ENCODE data around the gene GPC3. TPM values are rescaled to one million over a fixed set of nuclear protein-coding genes. Genes with fewer than 3 reads are reported as not detected.

Gene GPC3
- total RNA-seq, 1 donor from 2014 or later: not detected

- DNase-seq: no peak
- H3K4me3 Mint-ChIP-seq: no peak overlapping the region
- TF ChIP-seq CTCF (IDR thresholded peaks at IDR 0.05): no peak
Observed at GRCh38 chrX:133555782-133556458, 429.5 kb downstream of the GPC3 start.

DNA sequence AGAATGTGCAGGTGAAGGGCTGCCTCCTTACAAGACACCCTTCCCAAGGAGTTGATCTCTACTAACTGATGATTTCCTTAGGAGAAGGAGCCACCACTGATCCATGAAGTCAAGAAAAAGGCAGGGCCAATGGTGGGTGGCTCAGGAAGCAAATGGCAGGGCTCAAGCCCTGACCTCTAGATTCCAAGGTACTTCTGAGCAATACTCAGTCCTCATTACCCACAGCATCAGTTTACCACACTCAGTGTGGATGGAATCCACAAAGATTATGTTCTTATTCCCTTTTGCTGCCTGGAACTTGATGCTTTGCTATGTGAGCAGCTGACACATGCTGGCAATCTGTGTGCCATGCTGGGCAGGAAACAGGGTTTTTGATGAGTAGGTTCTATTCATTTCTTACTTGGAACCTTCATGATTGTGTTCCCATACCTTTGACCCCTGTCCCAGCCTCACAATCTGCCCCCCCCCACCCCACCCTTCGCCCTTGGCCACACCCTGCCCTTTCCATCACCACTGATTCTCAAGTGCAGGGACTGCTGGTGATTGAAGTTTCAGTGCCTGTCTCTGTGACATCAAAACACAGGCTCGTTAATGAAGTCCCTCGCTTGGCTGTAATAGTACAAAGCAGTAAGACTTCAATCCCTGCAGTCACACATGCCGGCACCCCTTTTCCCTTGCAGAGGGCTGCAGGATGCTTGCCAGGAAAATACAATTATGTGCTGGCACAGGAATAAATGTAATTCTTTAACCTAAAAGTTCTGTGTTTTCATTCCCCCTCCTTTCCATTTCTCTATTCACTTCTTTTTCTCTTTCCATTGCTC is 434.5 kb downstream of the GPC3 start:
- H3K36me3 Mint-ChIP-seq (ENCODE audit: low read depth): no peaks in the 10 kb centered on the region
- no peak for TF ChIP-seq CTCF (IDR thresholded peaks at IDR 0.05)
- H3K27me3 Mint-ChIP-seq: no peaks in the 10 kb centered on the region
- H3K27ac Mint-ChIP-seq: no peak overlapping the region
- peaks cover 4% of the 10 kb centered on the region for H3K9me3 Mint-ChIP-seq
- ChIA-PET POLR2A (no interaction called here), CTCF (no interaction called here)
- DNase-seq: no peak
- intact Hi-C loops (cut with micrococcal nuclease): no loop called here
- H3K4me3 Mint-ChIP-seq: no peak overlapping the region
- ATAC-seq (ENCODE audit: low read depth): no peak
- no peaks in the 10 kb centered on the region for H3K4me1 Mint-ChIP-seq

More at GRCh38 chrX:133555782-133556458, 429.5 kb downstream of the GPC3 start:
- H3K36me3 Mint-ChIP-seq (ENCODE audit: low read depth): no peaks in the 10 kb centered on the region
- H3K9me3 Mint-ChIP-seq: peaks cover 2% of the 10 kb centered on the region
- intact Hi-C loops (cut with micrococcal nuclease): no loop called here
- no peak for ATAC-seq (ENCODE audit: low read depth)
- no peaks in the 10 kb centered on the region for H3K4me1 Mint-ChIP-seq
- POLR2A ChIA-PET: no interaction called here
- no peaks in the 10 kb centered on the region for H3K27me3 Mint-ChIP-seq
- CTCF ChIA-PET: no interaction called here
- no peak overlapping the region for H3K27ac Mint-ChIP-seq

GRCh38 chrX:133549295-133549933 is 436.0 kb downstream of the GPC3 start:
- no peak overlapping the region for H3K4me3 Mint-ChIP-seq
- no peak overlapping the region for H3K27ac Mint-ChIP-seq
- H3K36me3 Mint-ChIP-seq (ENCODE audit: low read depth): no peaks in the 10 kb centered on the region
- no peak for DNase-seq
- ChIA-PET CTCF (no interaction called here), POLR2A (no interaction called here)
- intact Hi-C loops (cut with micrococcal nuclease): no loop called here
- no peak for TF ChIP-seq CTCF (IDR thresholded peaks at IDR 0.05)
- ATAC-seq (ENCODE audit: low read depth): no peak
- peaks cover 3% of the 10 kb centered on the region for H3K9me3 Mint-ChIP-seq
- no peaks in the 10 kb centered on the region for H3K27me3 Mint-ChIP-seq
- no peaks in the 10 kb centered on the region for H3K4me1 Mint-ChIP-seq

- DNase-seq (no peak), ATAC-seq (ENCODE audit: low read depth) (no peak)
- ChIA-PET POLR2A (no interaction called here), CTCF (no interaction called here)
- no peak for TF ChIP-seq CTCF (IDR thresholded peaks at IDR 0.05)
- peaks cover 3% of the 10 kb centered on the region for H3K9me3 Mint-ChIP-seq
- no peak overlapping the region for H3K27ac Mint-ChIP-seq
- H3K4me3 Mint-ChIP-seq: no peak overlapping the region
- no peaks in the 10 kb centered on the region for H3K36me3 Mint-ChIP-seq (ENCODE audit: low read depth)
- H3K27me3 Mint-ChIP-seq: no peaks in the 10 kb centered on the region
- no peaks in the 10 kb centered on the region for H3K4me1 Mint-ChIP-seq
- intact Hi-C loops (cut with micrococcal nuclease): no loop called here
Observed at GRCh38 chrX:133546441-133546840, 439.0 kb downstream of the GPC3 start.

DNA sequence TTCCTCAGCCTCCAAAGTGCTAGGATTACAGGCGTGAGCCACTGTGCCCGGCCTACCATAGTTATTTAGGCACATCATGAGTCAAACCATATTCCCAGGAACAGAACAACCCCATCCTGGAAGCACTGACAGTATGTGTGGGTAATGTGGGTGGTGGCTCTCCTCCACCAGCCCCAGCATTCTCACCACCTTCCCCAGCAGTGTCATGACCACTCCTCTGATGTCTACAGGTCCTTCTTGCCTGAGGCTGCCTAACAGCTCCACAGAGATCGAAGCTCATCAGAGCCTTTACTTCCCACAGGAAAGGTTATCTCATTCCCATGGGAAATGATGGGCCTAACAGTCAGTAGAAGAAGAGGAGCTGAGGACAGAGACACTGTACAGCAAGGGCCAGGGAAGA is 440.6 kb downstream of the GPC3 start:
- POLR2A ChIA-PET: no interaction called here
- no peaks in the 10 kb centered on the region for H3K27me3 Mint-ChIP-seq
- H3K27ac Mint-ChIP-seq: no peak overlapping the region
- DNase-seq (no peak), ATAC-seq (ENCODE audit: low read depth) (no peak)
- CTCF ChIA-PET: no interaction called here
- no peaks in the 10 kb centered on the region for H3K36me3 Mint-ChIP-seq (ENCODE audit: low read depth)
- H3K4me1 Mint-ChIP-seq: no peaks in the 10 kb centered on the region
- TF ChIP-seq CTCF (IDR thresholded peaks at IDR 0.05): no peak
- peaks cover 3% of the 10 kb centered on the region for H3K9me3 Mint-ChIP-seq
- intact Hi-C loops (cut with micrococcal nuclease): no loop called here
- H3K4me3 Mint-ChIP-seq: no peak overlapping the region

Data from activated B cell treated with CpG ODN at 0.5 μM for 24 hours (primary cell).